ENCODE measurements around the gene F10.

- peak; percentile 35 for TF ChIP-seq CTCF (conservative IDR thresholded peaks at IDR 0.05; ENCODE audit: low read depth, low read length)
- TF ChIP-seq EZH2 (IDR thresholded peaks at IDR 0.05; ENCODE audit: low read length, unreplicated experiment), result no peak
- TF ChIP-seq EZH2phosphoT487 (IDR thresholded peaks at IDR 0.05; ENCODE audit: borderline replicate concordance, low read length), result no peak
Measured at GRCh38 chr13:113123226-113124201, 915 bp downstream of the F10 start.

Data from PC-3 (cell line).